ENCODE measurements around the gene KCND2. TPM values are rescaled to one million over a fixed set of nuclear protein-coding genes. Genes with fewer than 3 reads are reported as not detected.

Gene KCND2
- total and polyA plus RNA-seq, 2 of the 4 experiments (the other 2 are of a cell fraction) = under 0.01 TPM; not detected in 1

DNA sequence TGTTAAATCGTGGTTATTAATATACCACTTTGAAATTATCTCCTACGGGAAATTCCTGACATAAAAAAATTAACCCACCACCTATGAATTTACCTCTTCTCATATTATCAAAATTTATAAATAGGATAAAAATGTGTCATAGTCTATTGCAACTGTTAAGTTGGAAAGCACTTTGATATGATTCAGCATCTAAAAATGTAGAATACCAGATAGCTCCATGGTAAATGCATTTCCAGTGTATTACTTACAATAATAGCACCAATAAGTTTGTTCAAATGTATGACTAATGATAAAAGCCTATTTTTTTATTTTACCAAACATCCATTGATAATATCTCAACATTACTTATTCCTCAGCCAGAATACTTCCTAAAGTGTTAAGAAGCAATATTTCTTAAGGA, 13.6 kb upstream of the KCND2 start:
- Histone ChIP-seq H3K18ac (ENCODE audit: low read depth, low read length) (no peak overlapping the region), H3K9me1 (ENCODE audit: insufficient read depth, low read length) (no peaks in the 10 kb centered on the region), H4K91ac (ENCODE audit: insufficient read depth, low read depth, low read length) (no peak overlapping the region), H4K20me1 (ENCODE audit: insufficient read depth, low read length) (no peaks in the 10 kb centered on the region), H3K4me1 (ENCODE audit: control insufficient read depth, insufficient read depth, low read length) (no peaks in the 10 kb centered on the region), H2BK15ac (ENCODE audit: low read depth, low read length) (no peak overlapping the region), H3K14ac (replicated peaks; ENCODE audit: low read depth, low read length) (no peak overlapping the region), H2AFZ (replicated peaks; ENCODE audit: low read length, poor library complexity) (no peak overlapping the region), H3K9me3 (ENCODE audit: control insufficient read depth, insufficient read depth, low read length) (no peaks in the 10 kb centered on the region), H3K27ac (ENCODE audit: insufficient read depth, low read length) (no peak overlapping the region), H3K4me3 (ENCODE audit: insufficient read depth, low read depth, low read length) (no peak overlapping the region), H2BK20ac (ENCODE audit: low read depth, low read length) (no peak overlapping the region), H3K36me3 (ENCODE audit: control insufficient read depth, insufficient read depth, low read length) (no peaks in the 10 kb centered on the region), H3K23ac (ENCODE audit: low read depth, low read length) (no peak overlapping the region), H2AK9ac (replicated peaks; ENCODE audit: low read depth, low read length, poor library complexity) (no peak overlapping the region), H3K4ac (ENCODE audit: low read depth, low read length) (no peak overlapping the region), H2AK5ac (ENCODE audit: low read depth, low read length) (no peak overlapping the region), H3K9ac (ENCODE audit: low read depth, low read length) (no peak overlapping the region), H2BK120ac (ENCODE audit: low read depth, low read length) (no peak overlapping the region), H3K4me2 (ENCODE audit: low read depth, low read length) (no peak overlapping the region), H2BK5ac (ENCODE audit: low read depth, low read length, poor library complexity, severe bottlenecking) (no peak overlapping the region), H4K8ac (ENCODE audit: low read depth in 2 of 2, low read length in 2 of 2) (no peak overlapping the region), H3K27me3 (ENCODE audit: control insufficient read depth, insufficient read depth, low read length) (no peaks in the 10 kb centered on the region), H4K5ac (ENCODE audit: low read depth, low read length) (no peak overlapping the region), H3K56ac (ENCODE audit: extremely low read depth, insufficient read depth, low read length) (no peak overlapping the region), H3K79me1 (ENCODE audit: low read depth in 1 of 2, low read length in 2 of 2) (no peaks in the 10 kb centered on the region)
- in situ Hi-C loops (cut with MboI; ENCODE audit: low sequenced_read_pairs) = no loop called here
- no TSS peak for BruUV-seq (replicated peaks)
- POLR2A ChIA-PET (ENCODE audit: unreplicated experiment) = no interaction called here
- ATAC-seq (ENCODE audit: low read depth) = no peak
- CTCF ChIA-PET = no interaction called here
- TF ChIP-seq RFX5 (IDR thresholded peaks at IDR 0.05; ENCODE audit: low read depth, low read length) (no peak), MAZ (IDR thresholded peaks at IDR 0.05; ENCODE audit: borderline replicate concordance, low read depth, low read length) (no peak)
- dilution Hi-C loops (cut with HindIII; ENCODE audit: low sequenced_read_pairs, unreplicated experiment) = no loop called here
- intact Hi-C loops (cut with micrococcal nuclease) = no loop called here
- WGBS, 2 experiments (ENCODE audit: extremely low coverage in 2 of 2, insufficient read length in 1 of 2) = no CpG with 5 or more reads among the region's 2 CpGs
- DNase-seq = peak; percentile 8
